Activated T-cell treated with anti-CD3 and anti-CD28 coated beads for 1 hour (primary cell): ENCODE data around the gene SLC26A8.
"Not testable (repeated sequence)": the region's sequence is repeated elsewhere in the genome, so short reads cannot be mapped to it uniquely, and the experiment has no call there.

ENCODE experiments used
- DNase-seq: peaks from one replicate; pipeline ENCODE4 v3.0.0-alpha.2; 2020; ENCODE audit warnings: low read depth

The SLC26A8 gene

DNA sequence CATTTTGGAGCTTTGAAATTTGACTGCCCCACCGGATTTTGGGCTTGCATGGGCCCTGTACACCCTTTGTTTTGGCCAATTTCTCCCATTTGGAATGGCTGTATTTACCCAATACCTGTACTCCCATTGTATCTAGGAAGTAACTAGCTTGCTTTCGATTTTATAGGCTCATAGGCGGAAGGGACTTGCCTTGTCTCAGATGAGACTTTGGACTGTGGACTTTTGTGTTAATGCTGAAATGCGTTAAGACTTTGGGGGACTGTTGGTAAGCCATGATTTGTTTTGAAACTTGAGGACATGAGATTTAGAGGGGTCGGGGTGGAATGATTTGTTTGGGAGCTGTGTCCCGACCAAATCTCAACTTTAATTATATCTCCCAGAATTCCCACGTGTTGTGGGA lies 83.3 kb downstream of the SLC26A8 start:
- not testable (repeated sequence) for DNase-seq

GRCh38 chr6:35940014-35940413 lies 84.4 kb downstream of the SLC26A8 start:
- DNase-seq, result not testable (repeated sequence)

- DNase-seq, result not testable (repeated sequence)
Measured at GRCh38 chr6:35939259-35939658, 85.2 kb downstream of the SLC26A8 start.

DNA sequence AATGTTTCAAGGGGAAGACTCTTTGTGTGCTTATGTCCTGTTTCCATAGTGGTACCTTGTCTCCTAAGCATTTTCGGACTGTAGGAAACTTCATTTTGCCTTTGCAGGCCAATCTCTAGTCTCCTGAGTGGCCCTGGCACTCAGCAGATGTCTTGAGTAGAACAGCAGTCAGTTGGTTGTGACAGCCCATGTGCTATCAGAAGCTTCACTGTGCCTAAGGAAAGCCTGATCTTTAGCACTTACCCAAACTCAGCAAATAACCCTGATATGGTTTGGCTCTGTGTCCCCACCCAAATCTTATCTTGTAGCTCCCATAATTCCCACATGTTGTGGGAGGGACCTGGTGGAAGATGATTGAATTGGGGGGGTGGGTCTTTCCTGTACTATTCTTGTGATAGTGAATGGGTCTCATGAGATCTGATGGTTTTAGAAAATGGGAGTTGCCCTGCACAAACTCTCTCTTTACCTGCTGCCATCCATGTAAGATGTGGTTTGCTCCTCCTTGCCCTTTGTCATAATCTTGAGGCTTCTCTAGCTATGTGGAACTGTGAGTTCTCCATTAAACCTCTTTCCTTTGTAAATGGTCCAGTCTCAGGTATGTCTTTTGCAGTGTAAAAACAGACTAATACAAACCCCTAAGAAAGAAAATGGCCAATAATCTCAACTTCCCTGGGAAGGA lies 87.6 kb downstream of the SLC26A8 start:
- DNase-seq, result no peak

GRCh38 chr6:35935469-35935868 lies 89.0 kb downstream of the SLC26A8 start:
- no peak for DNase-seq

DNA sequence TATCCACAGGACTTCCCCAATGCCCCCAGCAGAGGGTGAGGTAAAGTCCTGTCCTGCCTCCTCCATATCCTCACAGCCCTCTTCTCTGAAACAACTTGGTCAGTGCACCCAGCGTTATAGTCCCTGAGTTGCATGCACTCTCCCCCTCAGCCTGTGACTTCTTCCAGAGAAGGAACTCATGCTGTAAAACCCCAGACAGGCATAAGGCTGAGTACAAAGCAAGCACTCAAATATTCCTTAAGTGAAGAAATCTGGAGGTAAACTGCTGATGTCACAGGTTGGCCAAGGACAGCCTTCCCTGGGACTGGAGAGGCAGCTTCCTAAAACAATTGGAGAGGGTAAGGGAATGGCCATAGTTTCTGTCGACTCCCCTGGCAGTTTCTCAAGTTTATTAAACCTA lies 90.6 kb downstream of the SLC26A8 start:
- no peak for DNase-seq

DNA sequence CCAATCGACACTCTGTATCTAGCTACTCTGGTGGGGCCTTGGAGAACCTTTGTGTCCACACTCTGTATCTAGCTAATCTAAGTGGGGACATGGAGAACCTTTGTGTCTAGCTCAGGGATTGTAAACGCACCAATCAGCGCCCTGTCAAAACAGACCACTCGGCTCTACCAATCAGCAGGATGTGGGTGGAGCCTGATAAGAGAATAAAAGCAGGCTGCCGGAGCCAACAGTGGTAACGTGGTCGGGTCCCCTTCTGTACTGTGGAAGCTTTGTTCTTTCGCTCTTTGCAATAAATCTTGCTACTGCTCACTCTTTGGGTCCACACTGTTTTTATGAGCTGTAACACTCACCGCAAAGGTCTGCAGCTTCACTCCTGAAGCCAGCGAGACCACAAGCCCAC lies 92.6 kb downstream of the SLC26A8 start:
- not testable (repeated sequence) for DNase-seq

DNA sequence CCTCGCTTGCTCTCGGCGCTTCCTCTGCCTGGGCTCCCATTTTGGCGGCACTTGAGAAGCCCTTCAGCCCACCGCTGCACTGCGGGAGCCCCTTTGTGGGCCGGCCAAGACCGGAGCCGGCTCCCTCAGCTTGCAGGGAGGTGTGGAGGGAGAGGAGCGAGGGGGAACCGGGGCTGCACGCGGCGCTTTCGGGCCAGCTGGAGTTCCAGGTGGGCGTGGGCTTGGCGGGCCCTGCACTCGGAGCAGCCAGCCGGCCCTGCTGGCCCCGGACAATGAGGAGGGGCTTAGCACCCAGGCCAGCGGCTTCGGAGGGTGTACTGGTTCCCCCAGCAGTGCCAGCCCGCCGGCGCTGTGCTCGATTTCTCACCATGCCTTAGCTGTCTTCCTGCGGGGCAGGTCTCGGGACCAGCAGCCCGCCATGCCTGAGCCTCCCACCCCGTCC lies 93.3 kb downstream of the SLC26A8 start:
- no peak for DNase-seq

GRCh38 chr6:35929601-35930000 lies 94.8 kb downstream of the SLC26A8 start:
- no peak for DNase-seq

DNA sequence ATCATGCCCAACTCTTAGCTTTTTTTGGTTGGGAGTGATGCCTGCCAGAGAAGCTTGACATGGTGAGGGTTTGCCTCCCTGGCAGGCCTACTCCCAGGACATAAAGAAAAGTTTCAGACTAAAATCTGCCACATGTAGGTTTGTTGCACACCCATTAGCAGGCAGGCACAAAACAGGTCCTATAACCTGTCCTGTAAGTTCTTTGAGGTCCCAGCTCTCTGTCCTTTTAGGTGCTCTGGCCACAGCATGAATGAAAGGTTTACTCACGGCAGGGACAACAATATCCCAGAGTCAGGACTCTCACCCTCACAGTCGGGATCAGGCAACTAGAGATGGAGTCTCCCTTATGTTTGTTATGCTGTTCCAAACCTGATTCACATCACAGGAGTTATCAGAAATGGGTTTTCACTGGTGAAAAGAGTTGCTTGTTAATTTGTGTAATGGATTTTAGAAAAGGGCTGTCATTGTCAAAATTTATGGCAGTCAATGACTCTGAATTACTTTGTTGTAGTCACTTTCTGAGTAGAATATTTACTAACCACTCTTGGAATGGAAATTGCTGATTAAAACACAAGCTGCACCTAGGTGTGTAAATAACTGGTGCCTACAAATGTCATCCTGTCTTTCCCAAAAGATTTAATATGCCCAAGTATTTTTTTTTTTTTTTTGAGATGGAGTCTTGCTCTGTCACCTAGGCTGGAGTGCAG lies 97.8 kb downstream of the SLC26A8 start:
- DNase-seq, result no peak

- no peak for DNase-seq
Measured at GRCh38 chr6:35925961-35926360, 98.5 kb downstream of the SLC26A8 start.

DNA sequence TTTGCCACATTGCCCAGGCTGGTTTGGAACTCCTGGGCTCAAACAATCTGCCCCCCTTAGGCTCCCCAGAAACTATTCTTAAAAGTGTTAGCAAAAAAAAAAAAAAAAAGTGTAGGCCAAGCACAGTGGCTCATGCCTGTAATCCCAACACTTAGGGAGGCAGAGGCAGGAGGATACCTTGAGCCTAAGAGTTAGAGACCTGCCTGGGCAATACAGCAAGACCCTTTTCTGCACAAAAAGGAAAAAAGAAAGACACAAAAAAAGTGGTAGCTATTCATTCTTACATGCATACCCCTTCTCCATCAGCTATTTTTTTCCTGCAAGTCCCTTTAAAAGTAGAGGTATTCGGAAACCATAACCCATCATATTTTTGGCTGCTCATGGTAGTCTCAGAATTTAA lies 100.3 kb downstream of the SLC26A8 start:
- no peak for DNase-seq

DNA sequence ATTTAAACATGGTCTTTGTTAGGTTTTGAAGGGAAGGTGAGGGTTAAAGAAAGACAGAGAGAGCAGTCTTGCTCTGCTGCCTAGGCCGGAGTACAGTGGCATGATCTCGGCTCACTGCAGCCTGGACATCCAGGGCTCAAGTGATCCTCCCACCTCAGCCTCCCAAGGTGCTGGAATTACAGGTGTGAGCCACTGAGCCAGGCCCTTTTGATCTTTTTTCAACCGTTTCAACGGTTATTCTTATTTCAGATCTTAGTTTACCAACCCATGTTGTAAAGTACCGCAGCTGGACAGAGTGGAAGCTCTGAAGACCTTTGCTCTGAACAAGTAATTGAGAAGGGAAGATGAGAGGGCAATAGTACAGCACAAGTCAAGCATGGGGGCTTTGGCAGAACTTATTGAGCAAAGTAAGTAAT lies 102.3 kb downstream of the SLC26A8 start:
- no peak for DNase-seq

DNA sequence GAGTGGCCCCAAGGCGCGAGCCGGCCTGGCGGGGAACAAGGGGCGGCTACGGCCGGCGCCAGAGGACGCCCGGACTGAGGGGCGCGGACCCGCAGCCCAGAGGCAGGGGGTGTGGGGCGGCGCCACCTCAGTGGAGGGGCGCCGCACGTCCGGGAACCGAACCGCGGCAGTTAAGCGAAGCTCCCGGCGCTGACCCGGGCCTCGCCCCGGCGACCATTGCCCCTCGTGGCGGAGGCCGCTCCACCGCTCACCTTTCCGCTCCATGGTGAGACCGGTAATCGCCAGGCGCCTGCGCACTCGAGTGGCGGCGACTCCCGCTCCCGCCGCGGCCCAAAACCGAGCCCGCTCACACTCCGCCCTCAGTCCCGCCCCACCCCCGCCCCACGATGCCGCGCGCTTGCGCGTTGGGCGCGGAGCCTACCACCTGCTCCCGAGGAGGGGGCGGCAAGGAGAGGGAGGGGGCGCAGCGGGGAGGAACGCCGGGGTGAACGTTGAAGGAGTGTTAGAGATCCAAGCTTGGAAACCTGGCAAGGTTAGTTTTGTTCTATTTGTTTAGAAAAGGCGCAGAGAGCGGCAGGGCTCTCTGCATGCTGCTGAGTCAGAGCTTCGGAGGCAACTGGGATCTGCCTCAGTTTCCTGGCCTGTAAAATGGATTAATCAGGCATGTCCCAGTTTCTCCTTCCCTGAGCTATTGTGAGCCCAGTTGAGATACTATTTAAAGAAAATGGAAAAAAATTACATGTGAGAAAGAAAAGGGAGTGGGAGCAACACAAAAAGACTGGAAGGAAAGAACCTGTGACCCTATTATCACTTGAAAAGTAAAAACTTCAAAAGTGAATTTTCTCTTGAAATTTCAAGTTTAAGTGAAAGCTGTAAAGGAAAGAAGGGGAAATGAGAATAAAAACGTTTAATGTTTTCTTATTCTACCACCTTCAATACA lies 103.4 kb downstream of the SLC26A8 start, which contains the start of gene SRPK1:
SRPK1 (minus strand) TSS at position 306 of the 940 bp plus-strand sequence; CDS start at position 264, 42 bp downstream.
- DNase-seq, result peak; percentile 79

DNA sequence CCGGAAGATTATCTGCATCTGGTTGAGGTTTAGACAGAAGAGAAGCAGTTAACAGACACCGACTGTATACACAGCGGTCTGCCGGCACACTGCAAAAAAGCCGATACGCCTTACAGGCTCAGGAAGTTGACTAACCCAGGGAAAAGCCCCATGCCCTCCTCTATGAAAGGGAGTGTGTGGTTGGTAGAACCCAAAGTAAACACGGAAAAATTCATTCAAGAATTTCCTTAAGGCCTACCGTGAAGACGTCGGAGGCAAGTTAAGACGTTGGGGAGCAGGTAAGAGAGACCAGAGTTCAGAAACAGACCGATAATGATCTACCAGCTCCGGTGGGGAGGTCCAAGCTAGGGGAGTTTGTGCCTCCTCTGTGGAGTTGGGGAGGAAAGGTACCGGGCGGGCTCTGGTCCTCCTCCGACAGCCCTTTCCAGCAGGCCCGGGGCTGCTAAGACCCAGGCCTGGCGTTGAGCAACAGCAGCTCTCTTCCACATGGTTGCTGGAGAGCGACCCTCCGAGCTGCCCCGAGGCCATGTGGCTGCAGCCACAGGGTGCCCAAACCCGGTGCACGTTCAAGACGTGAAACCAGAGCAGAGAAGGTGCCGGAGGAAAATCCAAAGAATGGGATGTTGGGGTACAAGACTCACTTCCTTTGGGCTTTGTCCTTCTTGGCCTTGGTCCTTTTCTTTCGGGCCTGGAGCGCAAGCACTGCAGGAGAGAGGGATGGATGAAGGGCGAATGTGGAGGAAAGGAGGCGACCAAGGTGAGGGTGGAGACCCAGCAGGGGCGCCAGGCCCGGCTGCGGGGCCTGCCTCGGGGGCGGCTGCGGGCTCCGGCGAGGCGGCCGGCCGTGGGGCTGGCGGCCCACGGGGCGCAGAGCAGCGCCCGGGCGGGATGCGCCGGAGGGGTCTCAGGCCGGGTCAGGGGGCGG lies 104.4 kb downstream of the SLC26A8 start:
- DNase-seq, result peak; percentile 28

GRCh38 chr6:35919085-35919826 lies 105.2 kb downstream of the SLC26A8 start:
- no peak for DNase-seq

DNA sequence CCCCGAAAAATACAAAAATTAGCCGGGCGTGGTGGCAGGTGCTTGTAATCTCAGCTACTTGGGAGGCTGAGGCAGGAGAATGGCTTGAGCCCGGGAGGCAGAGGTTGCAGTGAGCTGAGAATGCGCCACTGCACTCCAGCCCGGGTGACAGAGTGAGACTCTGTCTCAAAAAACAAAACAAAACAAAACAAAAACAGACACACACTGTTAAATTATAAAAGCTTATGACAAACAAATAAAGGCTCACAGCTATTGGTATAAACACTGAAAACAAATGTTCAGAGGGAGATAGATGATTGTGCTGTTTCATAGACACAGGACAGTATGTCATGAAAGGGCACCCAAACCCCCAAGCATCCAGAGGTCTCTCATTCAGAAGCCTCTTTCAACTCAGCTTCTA lies 107.5 kb downstream of the SLC26A8 start:
- not testable (repeated sequence) for DNase-seq

DNA sequence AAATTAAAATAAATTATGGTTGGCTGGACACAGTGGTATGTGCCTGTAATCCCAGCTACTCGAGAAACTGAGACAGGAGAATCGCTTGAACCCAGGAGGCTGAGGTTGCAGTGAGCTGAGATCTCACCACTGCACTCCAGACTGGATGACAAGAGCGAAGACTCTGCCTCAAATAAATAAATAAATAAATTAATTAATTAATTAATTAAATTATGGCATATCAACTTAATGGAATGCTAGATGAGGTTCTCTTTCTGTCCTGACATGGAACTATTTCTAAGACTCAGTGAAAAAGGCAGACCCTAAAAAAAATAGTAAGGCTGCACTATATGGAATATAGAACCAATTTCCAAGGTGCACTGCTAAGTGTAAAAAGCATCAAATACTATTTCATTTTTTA lies 108.4 kb downstream of the SLC26A8 start:
- DNase-seq, result no peak

DNA sequence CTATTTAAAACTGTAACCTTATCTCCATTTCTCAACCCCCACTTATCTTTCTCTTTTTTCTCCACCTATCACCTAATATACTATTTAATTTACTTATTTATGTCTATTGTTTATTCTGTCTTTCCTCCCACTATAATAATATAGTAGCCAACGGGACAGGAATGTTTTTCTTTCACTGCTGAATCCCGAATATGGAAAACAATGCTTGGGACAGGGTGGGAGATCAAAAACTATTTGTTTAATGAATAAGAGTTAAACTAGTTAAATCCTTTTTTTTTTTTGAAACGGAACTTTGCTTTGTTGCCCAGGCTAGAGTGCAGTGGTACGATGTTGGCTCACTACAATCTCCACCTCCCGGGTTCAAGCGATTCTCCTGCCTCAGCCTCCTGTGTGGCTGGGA lies 109.9 kb downstream of the SLC26A8 start:
- no peak for DNase-seq

DNA sequence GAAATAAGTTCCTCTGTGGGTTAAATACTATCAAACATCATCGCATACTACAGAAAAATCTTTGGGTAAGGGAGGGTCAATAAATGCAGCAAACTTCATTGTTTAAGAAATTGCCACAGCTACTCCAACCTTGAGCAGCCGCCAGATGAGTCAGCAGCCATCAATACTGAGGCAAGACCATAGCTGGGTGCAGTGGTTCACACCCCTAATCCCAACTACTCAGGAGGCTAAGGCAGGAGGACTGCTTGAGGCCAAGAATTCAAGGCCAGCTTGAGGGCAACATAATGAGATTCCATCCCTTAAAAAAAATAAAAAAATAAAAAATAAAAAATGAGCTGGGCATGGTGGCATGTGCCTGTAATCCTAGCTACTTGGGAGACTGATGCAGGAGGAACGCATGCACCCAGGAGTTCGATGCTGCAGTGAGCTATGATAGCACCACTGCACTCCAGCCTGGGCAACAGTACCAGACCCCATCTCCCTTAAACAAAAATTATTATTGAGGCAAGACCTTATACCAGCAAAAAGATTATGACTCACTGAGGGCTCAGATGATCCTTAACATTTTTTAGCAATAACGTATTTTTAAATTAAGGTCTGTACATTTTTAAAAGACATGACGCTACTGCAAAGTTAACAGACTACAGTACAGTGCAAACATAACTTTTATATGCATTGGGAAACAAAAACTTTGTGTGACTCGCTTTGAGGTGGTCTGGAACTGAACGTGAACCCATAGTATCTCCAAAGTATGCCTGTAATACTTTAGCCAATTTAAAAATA lies 112.4 kb downstream of the SLC26A8 start:
- DNase-seq, result no peak
